NCI-H748 treated with DMSO at 0.1 percent for 48 hours (cell line): ENCODE measurements around the gene FAM83F.
A peak's percentile ranks its signal among the peaks of the same experiment; 100 is the strongest.

Source experiments
- DNase-seq: peaks from one replicate; lab custom pipeline; 2025; lab: John Stamatoyannopoulos, UW

FAM83F gene

GRCh38 chr22:39995393-39996252 lies 869 bp downstream of the FAM83F start:
- no peak for DNase-seq

- DNase-seq: no peak
Measured at GRCh38 chr22:39996732-39997131, 2.0 kb downstream of the FAM83F start.

DNA sequence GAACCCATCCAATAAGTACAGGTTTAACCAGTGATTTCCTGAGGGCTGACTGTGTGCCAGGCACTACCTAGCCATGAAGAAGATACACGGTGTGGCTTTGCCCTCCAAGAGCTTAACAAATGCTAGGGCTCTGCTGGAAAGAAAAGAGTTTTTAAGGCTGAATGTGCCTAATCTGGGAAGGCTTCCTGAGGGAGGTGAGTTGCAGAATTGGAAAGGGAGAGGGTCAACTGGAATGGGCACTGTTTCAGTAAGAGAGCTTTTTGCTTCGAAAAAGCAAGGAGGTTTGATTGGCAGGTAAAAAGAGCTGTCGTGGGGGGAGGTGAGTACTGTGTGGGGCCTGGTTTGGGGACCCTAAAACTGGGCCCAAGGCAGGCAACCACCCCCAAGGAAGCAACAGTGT lies 2.7 kb downstream of the FAM83F start:
- no peak for DNase-seq

DNA sequence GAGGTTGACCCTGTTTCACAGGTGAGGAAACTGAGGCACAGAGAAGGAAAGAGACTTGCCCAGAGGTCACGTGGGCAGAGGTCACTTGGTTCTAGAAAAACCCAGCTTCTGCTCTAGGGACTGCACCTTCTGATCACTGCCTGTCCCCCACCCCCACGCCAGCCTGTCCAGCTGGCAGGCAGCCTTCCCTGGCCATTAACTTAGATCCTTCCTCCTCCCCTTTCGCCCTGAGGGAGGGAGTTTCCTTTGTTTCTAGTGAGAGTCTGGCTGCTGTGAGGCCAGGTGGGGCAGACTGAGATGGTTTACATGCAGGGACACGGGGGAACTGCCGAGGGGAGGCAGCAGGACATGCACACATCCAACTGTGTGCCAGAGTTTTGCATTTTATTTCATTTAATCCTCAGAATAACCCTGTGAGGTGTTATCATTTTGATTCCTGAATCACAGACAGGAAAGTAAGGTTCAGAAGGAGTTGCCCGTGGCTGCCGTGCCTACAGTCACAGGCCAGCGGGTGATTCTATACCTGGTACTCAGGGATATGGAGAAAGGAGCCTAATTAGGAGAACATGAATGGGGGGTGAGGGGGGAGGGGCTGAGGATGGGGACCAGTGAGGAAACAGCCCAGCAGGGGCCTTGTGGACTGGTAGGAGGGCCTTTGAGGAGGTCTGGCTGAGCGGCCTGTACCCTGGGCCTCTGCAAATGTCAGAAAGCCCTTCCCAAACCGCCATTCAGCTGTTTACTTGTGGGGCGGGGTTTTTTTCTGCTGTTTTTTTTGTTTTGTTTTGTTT lies 3.4 kb downstream of the FAM83F start:
- peak; percentile 80 for DNase-seq

DNA sequence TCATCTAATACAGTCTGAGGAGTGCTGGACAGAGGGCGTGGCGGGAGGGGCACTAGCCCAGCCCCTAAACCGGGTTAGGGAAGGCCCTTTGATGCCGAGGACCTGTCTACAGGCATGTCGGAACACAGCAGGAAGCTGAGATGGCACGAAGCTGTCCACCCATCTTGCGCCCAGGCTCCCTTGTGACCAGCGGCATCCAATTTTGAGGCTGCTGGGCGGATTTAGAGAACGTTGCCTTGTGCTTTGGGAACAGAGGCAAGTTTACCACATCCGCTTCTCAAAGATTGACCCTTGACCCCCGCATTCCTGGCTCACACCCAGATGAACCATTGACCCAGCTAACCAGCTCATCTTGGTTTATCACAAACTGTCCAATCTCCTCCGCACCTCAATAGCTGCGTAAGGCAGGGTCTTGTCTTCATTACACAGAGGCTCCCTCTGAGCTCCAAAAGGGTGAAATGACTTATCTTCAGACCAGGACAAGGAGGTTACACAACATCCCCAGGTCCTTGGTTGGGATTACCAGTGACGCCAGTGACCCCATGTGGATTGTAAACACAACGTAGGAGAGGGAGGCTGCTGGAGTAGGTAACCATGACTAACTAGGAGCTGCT lies 4.5 kb downstream of the FAM83F start:
- DNase-seq: no peak

- DNase-seq: no peak
Measured at GRCh38 chr22:40000171-40000570, 5.4 kb downstream of the FAM83F start.

GRCh38 chr22:40001106-40001505 lies 6.4 kb downstream of the FAM83F start:
- DNase-seq: no peak

- DNase-seq: no peak
Measured at GRCh38 chr22:40001800-40002577, 7.2 kb downstream of the FAM83F start.

- no peak for DNase-seq
Measured at GRCh38 chr22:40002935-40003715, 8.4 kb downstream of the FAM83F start.

DNA sequence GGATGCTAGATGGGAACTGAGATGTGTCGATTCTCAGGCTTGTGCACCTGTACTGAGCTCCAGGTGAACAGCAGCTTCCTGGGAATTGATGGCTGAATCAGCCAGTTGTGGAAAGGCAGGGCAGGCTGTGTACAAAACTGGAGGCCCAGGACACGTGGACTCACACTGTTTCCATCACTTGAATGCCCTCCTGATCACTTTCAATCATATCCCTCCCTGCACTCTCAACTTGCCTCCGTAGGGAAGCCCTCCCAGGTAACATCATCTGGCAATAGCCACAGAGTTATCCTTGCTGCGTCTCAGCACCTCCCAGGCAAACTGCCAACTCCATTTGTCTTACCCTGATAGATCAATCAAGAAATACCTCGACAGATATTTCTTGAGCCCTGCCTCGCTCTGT lies 10.1 kb downstream of the FAM83F start:
- DNase-seq: no peak

GRCh38 chr22:40006641-40007040 lies 11.9 kb downstream of the FAM83F start:
- DNase-seq: no peak

- no peak for DNase-seq
Measured at GRCh38 chr22:40007853-40008710, 13.3 kb downstream of the FAM83F start.

DNA sequence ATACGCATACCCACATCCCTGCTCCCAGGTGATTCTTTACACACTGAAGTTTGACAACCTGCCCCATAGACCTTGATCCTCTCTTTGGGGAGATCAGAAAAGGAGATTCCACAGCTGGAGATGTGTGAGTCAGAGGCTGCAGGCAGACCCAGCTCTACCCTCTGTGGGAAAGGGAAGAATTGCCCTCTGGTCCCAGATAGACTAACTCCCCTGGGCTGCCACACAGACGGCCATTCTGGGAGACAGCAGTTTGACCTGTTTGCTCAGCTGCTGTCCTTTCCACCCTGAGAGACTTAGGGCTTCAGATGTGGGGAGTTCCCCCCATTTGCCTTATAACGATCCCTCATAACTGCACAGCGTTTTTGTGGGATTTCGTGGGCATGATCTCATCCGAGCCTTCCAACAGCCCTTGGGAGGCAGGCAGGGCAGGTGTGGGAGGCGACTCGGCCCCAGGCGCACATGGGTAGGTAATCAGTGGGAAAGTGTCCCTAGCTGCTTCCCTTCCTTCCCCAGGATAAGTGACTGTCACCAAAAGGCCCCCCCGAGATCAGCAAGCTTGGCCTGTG lies 14.1 kb downstream of the FAM83F start:
- no peak for DNase-seq

GRCh38 chr22:40009292-40009774 lies 14.6 kb downstream of the FAM83F start:
- peak; percentile 6 for DNase-seq

DNA sequence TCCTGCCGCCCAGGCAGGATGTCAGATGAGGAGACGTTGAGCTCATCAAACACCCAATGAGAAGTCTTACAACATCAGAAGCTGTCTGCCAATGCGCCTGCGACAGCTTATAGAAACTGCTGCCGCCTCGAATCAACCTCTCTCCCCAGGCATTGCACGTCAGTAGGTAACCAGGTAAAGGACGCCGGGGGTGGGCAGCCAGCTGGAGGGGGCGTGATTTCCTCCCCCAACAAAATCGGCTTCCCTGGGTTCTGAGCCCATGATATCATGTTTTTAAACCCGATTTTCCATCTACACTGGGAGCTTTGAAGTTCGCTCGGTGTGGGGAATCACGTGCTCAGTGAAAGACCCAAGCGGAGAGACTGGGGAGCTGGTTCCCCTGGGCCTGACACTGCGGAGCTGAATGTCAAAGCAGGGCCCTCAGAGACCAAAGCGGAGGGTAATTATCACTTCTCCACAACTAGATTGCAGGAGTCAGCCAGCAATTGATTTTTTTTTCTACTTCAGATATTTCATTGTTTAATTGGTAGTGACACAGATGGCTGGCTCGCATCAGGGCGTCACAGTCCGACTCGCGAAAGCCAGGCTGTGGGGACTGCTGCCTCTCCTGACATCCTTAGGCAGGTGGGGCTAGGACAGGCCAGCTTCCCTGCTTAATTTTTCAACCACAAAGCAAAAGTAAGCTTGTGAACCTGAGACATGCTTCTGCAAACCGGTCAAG lies 15.4 kb downstream of the FAM83F start:
- DNase-seq: no peak

GRCh38 chr22:40010746-40011145 lies 16.0 kb downstream of the FAM83F start:
- no peak for DNase-seq

GRCh38 chr22:40014667-40015248 lies 20.0 kb downstream of the FAM83F start:
- no peak for DNase-seq

DNA sequence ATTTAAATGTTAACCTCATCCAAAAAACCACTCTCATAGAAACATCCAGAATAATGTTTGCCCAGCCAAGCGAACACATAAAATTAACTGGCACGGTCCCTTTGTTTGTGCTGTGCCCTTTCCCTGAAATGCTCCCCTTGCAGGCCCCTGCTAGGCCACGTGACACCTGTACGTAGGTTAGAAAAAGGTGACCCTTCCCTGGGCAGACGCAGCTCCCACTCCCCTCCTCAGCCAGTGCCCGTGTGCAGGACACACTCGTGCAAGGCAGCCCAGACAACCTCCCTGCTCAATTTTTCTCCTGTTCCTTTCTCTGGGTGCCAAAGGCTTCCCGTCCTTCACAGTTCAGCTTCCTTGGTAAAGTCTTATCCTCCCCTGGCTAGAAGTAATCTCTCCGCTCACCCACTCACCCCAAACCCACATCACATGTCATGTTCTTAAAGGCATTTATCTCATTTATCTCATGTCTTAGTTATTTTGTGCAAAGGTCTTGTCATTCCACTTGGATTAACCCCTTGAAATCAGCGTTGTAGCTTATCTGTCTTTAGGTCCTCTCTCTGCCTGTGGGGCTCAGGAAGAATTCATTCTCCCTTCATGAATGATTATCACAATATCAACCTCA lies 20.7 kb downstream of the FAM83F start:
- DNase-seq: no peak
